ENCODE results near the gene CYP51A1.
"Not testable (repeated sequence)": the region's sequence is repeated elsewhere in the genome, so short reads cannot be mapped to it uniquely, and the experiment has no call there.

CYP51A1 gene

GRCh38 chr7:92121681-92122080 is 12.6 kb downstream of the CYP51A1 start:
- DNase-seq: no peak

GRCh38 chr7:92119213-92119759 is 15.0 kb downstream of the CYP51A1 start:
- DNase-seq: no peak

- DNase-seq: no peak
Observed at GRCh38 chr7:92116949-92117348, 17.3 kb downstream of the CYP51A1 start.

GRCh38 chr7:92115821-92116220 is 18.5 kb downstream of the CYP51A1 start:
- no peak for DNase-seq

- no peak for DNase-seq
Observed at GRCh38 chr7:92110857-92111256, 23.4 kb downstream of the CYP51A1 start.

- no peak for DNase-seq
Observed at GRCh38 chr7:92108821-92109220, 25.5 kb downstream of the CYP51A1 start.

- DNase-seq: not testable (repeated sequence)
Observed at GRCh38 chr7:92102862-92103261, 31.4 kb downstream of the CYP51A1 start.

GRCh38 chr7:92100534-92100933 is 33.7 kb downstream of the CYP51A1 start:
- DNase-seq: no peak

GRCh38 chr7:92095380-92095779 is 38.9 kb downstream of the CYP51A1 start:
- peak; percentile 14 to 19 for DNase-seq

GRCh38 chr7:92092210-92092609 is 42.1 kb downstream of the CYP51A1 start:
- no peak for DNase-seq

- no peak for DNase-seq
Observed at GRCh38 chr7:92088266-92088665, 46.0 kb downstream of the CYP51A1 start.

GRCh38 chr7:92083922-92084321 is 50.4 kb downstream of the CYP51A1 start:
- DNase-seq: not testable (repeated sequence)

GRCh38 chr7:92076509-92076908 is 57.8 kb downstream of the CYP51A1 start:
- no peak for DNase-seq

- no peak for DNase-seq
Observed at GRCh38 chr7:92075455-92076158, 58.7 kb downstream of the CYP51A1 start.

- no peak for DNase-seq
Observed at GRCh38 chr7:92072708-92073107, 61.6 kb downstream of the CYP51A1 start.

GRCh38 chr7:92072121-92072520 is 62.2 kb downstream of the CYP51A1 start:
- DNase-seq: no peak

GRCh38 chr7:92071032-92071431 is 63.2 kb downstream of the CYP51A1 start:
- no peak for DNase-seq

GRCh38 chr7:92064438-92065029 is 69.7 kb downstream of the CYP51A1 start:
- DNase-seq: no peak
